H1 (cell line): ENCODE measurements around the gene VTN. TPM values are rescaled to one million over a fixed set of nuclear protein-coding genes. Genes with fewer than 3 reads are reported as not detected.

ENCODE experiments used
- CTCF ChIA-PET: fragments of 300-600 bp; sonication (Branson Sonifier 250); formaldehyde crosslinking; loops from one replicate; lab custom pipeline; 2021; ENCODE audit not compliant: partially characterized antibody; lab: Charles Lee
- POLR2A ChIA-PET: fragments of 300-600 bp; sonication (Branson Sonifier 250); formaldehyde crosslinking; loops from one replicate; lab custom pipeline; 2021; ENCODE audit warnings: inconsistent platforms; ENCODE audit not compliant: partially characterized antibody; lab: Charles Lee
- DNase-seq, 2 experiments: peaks; one replicate each; pipeline versions ENCODE4 v3.0.0 to v3.0.0-alpha.2; 2010 to 2022; ENCODE audit warnings: low spot score in 2 of 2, low read depth in 1 of 2, mixed read lengths in 1 of 2
- FAIRE-seq: peaks from 2 replicates; lab custom pipeline; 2011; peaks lifted over from hg19 to GRCh38; lab: Jason Lieb, UNC
- H2AFZ ChIP-seq: 2 replicates; pipeline ENCODE4 v1.8.1; 2012; ENCODE audit warnings: low read length, inconsistent platforms
- H2AK5ac ChIP-seq: 2 replicates; pipeline ENCODE4 v1.6.1; 2013; ENCODE audit warnings: low read depth, low read length
- H2BK120ac ChIP-seq: replicated peaks from 2 replicates; pipeline ENCODE3; 2013; ENCODE audit warnings: low read depth, low read length, inconsistent platforms
- H2BK12ac ChIP-seq: 2 replicates; pipeline ENCODE4 v1.6.1; 2013; ENCODE audit warnings: low read depth, low read length
- H2BK15ac ChIP-seq: 2 replicates; pipeline ENCODE4 v1.6.1; 2013; ENCODE audit warnings: low read length
- H2BK20ac ChIP-seq: 2 replicates; pipeline ENCODE4 v1.6.1; 2013; ENCODE audit warnings: low read length
- H2BK5ac ChIP-seq: 2 replicates; pipeline ENCODE4 v1.6.1; 2013; ENCODE audit warnings: low read depth, low read length
- H3K14ac ChIP-seq: 2 replicates; pipeline ENCODE4 v1.6.1; 2013; ENCODE audit warnings: inconsistent platforms; ENCODE audit not compliant: insufficient read length
- H3K18ac ChIP-seq: 2 replicates; pipeline ENCODE4 v1.6.1; 2013; ENCODE audit warnings: low read length; ENCODE audit errors: extremely low read depth
- H3K23ac ChIP-seq: 2 replicates; pipeline ENCODE4 v1.6.1; 2013; ENCODE audit warnings: inconsistent platforms; ENCODE audit not compliant: insufficient read length
- H3K23me2 ChIP-seq: 2 replicates; pipeline ENCODE4 v1.6.1; 2013; ENCODE audit warnings: low read depth, low read length
- H3K27ac ChIP-seq: 2 replicates; pipeline ENCODE4 v1.6.1; 2011; ENCODE audit warnings: low read depth, low read length, inconsistent platforms
- H3K27me3 ChIP-seq, 4 experiments: replicated peaks in 1 of 4; 1 replicate in 1 of 4; 2 replicates in 3 of 4; pipeline versions ENCODE4 v1.6.1 to v1.8.1; 2011 to 2013; ENCODE audit warnings: low read length in 3 of 4, mild to moderate bottlenecking in 3 of 4, inconsistent platforms in 2 of 4, mixed read lengths in 2 of 4, moderate library complexity in 1 of 4; ENCODE audit not compliant: control insufficient read depth in 3 of 4, insufficient read depth in 3 of 4; ENCODE audit errors: extremely low read depth in 1 of 4
- H3K36me3 ChIP-seq, 4 experiments: 2 replicates each; pipeline versions ENCODE4 v1.6.1 to v1.8.1; 2011 to 2013; ENCODE audit warnings: mild to moderate bottlenecking in 4 of 4, low read length in 3 of 4, moderate library complexity in 2 of 4, control low read depth in 1 of 4, inconsistent platforms in 1 of 4; ENCODE audit not compliant: insufficient read depth in 4 of 4, control insufficient read depth in 2 of 4
- H3K4ac ChIP-seq: replicated peaks from 2 replicates; pipeline ENCODE3; 2013; ENCODE audit warnings: low read length, low read depth, mixed read lengths, inconsistent platforms; ENCODE audit not compliant: insufficient read length
- H3K4me1 ChIP-seq, 4 experiments: replicated peaks in 1 of 4; 1 replicate in 1 of 4; 2 replicates in 3 of 4; pipeline versions ENCODE4 v1.6.1 to v1.8.1; 2011 to 2013; ENCODE audit warnings: low read length in 3 of 4, inconsistent platforms in 2 of 4, mixed read lengths in 1 of 4; ENCODE audit not compliant: insufficient read depth in 4 of 4, control insufficient read depth in 3 of 4
- H3K4me2 ChIP-seq, 2 experiments: 2 replicates each; pipeline versions ENCODE4 v1.6.1 to v1.8.1; 2011 to 2013; ENCODE audit warnings: low read depth in 2 of 2, low read length in 2 of 2, control low read depth in 1 of 2, inconsistent platforms in 1 of 2, mild to moderate bottlenecking in 1 of 2; ENCODE audit not compliant: insufficient read depth in 1 of 2
- H3K4me3 ChIP-seq, 4 experiments: fragments of 200-600, 300-600 bp in 1 of 4; sonication (generic), shearing (Covaris generic), sonication (Bioruptor Twin) in 1 of 4; 2 replicates each; pipeline versions ENCODE4 v1.5.1 to v1.8.1; 2011 to 2016; ENCODE audit warnings: low read length in 4 of 4, low read depth in 3 of 4, control low read depth in 2 of 4, inconsistent platforms in 2 of 4, mild to moderate bottlenecking in 2 of 4, mixed read lengths in 1 of 4, moderate library complexity in 1 of 4; ENCODE audit not compliant: insufficient read depth in 2 of 4; ENCODE audit errors: extremely low read depth in 1 of 4
- H3K56ac ChIP-seq: replicated peaks from 2 replicates; pipeline ENCODE3; 2013; ENCODE audit warnings: low read depth, mild to moderate bottlenecking, mixed read lengths, low read length, inconsistent platforms; ENCODE audit not compliant: insufficient read length
- H3K79me1 ChIP-seq: 2 replicates; pipeline ENCODE4 v1.6.1; 2013; ENCODE audit warnings: low read depth, low read length, control low read depth
- H3K79me2 ChIP-seq, 2 experiments: 2 replicates each; pipeline versions ENCODE4 v1.6.1 to v1.8.1; 2012 to 2013; ENCODE audit warnings: low read length in 2 of 2, mild to moderate bottlenecking in 2 of 2, inconsistent platforms in 1 of 2; ENCODE audit not compliant: insufficient read depth in 2 of 2, control insufficient read depth in 1 of 2
- H3K9ac ChIP-seq, 4 experiments: replicated peaks in 1 of 4; 1 replicate in 1 of 4; 2 replicates in 3 of 4; pipeline versions ENCODE4 v1.6.1 to v1.8.1; 2011 to 2013; ENCODE audit warnings: low read depth in 3 of 4, low read length in 3 of 4, control low read depth in 2 of 4, mild to moderate bottlenecking in 2 of 4, moderate library complexity in 2 of 4, inconsistent platforms in 1 of 4; ENCODE audit errors: extremely low read depth in 1 of 4
- H3K9me3 ChIP-seq, 2 experiments: 2 replicates each; pipeline versions ENCODE4 v1.6.1 to v1.8.1; 2012 to 2013; ENCODE audit warnings: mild to moderate bottlenecking in 2 of 2, moderate library complexity in 2 of 2, control low read depth in 1 of 2, inconsistent platforms in 1 of 2, low read depth in 1 of 2, low read length in 1 of 2, mixed read lengths in 1 of 2; ENCODE audit not compliant: insufficient read depth in 2 of 2
- H4K20me1 ChIP-seq, 2 experiments: replicated peaks in 1 of 2; 2 replicates each; pipeline versions ENCODE3 to v1.8.1; 2011 to 2013; ENCODE audit warnings: inconsistent platforms in 2 of 2, low read length in 2 of 2, mild to moderate bottlenecking in 1 of 2; ENCODE audit not compliant: insufficient read depth in 2 of 2, control insufficient read depth in 1 of 2
- H4K5ac ChIP-seq: 2 replicates; pipeline ENCODE4 v1.6.1; 2013; ENCODE audit warnings: low read length, low read depth, mixed read lengths, inconsistent platforms; ENCODE audit not compliant: insufficient read length
- H4K8ac ChIP-seq: 2 replicates; pipeline ENCODE4 v1.8.0; 2013; ENCODE audit warnings: mild to moderate bottlenecking, moderate library complexity, low read length, inconsistent platforms; ENCODE audit not compliant: insufficient read depth; ENCODE audit errors: extremely low read depth
- H4K91ac ChIP-seq: replicated peaks from 2 replicates; pipeline ENCODE3; 2013; ENCODE audit warnings: low read length, mixed read lengths, inconsistent platforms; ENCODE audit not compliant: insufficient read length
- POLR2A ChIP-seq, 2 experiments: IDR thresholded peaks; 1 replicate in 1 of 2; 2 replicates in 1 of 2; pipeline ENCODE4 v1.6.1; 2011; ENCODE audit warnings: low read depth in 2 of 2, low read length in 2 of 2, mild to moderate bottlenecking in 2 of 2; ENCODE audit errors: control extremely low read depth in 1 of 2
- POLR2AphosphoS5 ChIP-seq: IDR thresholded peaks from 2 replicates; pipeline ENCODE4 v1.6.1; 2011; ENCODE audit warnings: low read depth, low read length
- RXRA ChIP-seq: IDR thresholded peaks from 2 replicates; pipeline ENCODE4 v1.6.1; 2011; ENCODE audit warnings: low read depth, mild to moderate bottlenecking, low read length, moderate library complexity; ENCODE audit not compliant: insufficient read depth
- WGBS, 2 experiments: shearing (Covaris generic) in 1 of 2; methylation state at CpG; one replicate each; pipeline versions ENCODE4 v1.1.6 to v1.1.7; 2013 to 2015; ENCODE audit warnings: low lambda C conversion rate in 2 of 2, mixed read lengths in 2 of 2, inconsistent platforms in 1 of 2, low coverage in 1 of 2, missing lambda C conversion rate in 1 of 2; ENCODE audit not compliant: insufficient replicate concordance in 2 of 2, insufficient coverage in 1 of 2, insufficient read length in 1 of 2; ENCODE audit errors: extremely low coverage in 1 of 2, missing lambda C conversion rate in 1 of 2; 5-methylcytosine and 5-hydroxymethylcytosine counted together
- polyA plus RNA-seq, 7 experiments: library from polyadenylated mRNA; depleted of rRNA in 3 of 7; stranded (reverse) in 5 of 7; unstranded in 2 of 7; fragments of >200 nt in 5 of 7; fragments of 200-250 nt in 2 of 7; gene quantifications; 1 replicate in 5 of 7; 2 replicates in 1 of 7; 4 replicates in 1 of 7; pipeline versions ENCODE4 v1.2.1 to v1.2.3, GENCODE V29; 2011 to 2013; ENCODE audit warnings: missing spikeins in 2 of 7, mixed read lengths in 2 of 7
- total RNA-seq: library from RNA; stranded (reverse); fragmentation: NEBNext Ultra II Directional; extraction: Animal tissue kit (Norgen Biotek cat#: 25700); gene quantifications from 2 replicates; pipeline ENCODE4 v1.2.1, GENCODE V29; 2021

The VTN gene
- total and polyA plus RNA-seq, 2 of the 8 experiments (the other 6 are each of a cell fraction or from before 2014, with no cell fraction given): 0.18 TPM; not detected in 1

DNA sequence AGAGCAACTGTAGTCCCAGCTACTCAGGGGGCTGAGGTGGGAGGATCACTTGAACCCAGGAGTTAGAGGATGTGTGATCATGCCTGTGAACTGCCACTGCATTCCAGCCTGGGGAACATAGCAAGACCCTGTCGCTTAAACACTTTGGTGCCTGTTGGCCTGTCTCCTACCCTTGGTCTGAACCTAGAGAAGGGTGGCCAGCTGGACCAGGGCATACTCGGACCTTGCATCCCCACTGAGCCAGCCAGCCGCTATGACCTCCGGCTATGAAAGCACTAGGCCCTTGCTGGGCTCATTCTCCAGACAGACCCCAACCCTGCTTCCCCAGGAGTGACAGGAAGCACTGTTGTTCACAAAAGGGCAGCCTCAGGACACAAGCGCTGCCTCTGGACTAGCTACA is 39.4 kb downstream of the VTN start:
- FAIRE-seq (no peak), DNase-seq (no peak)
- Histone ChIP-seq H3K79me2 (peaks cover 0 to 16% of the 10 kb centered on the region in 2 experiments; a peak in 3 of 4 replicates), H3K27me3 (no peaks in the 10 kb centered on the region), H3K4me1 (peaks cover 0 to 4% (median 2%) of the 10 kb centered on the region in 4 experiments; a peak in 4 of 7 replicates), H3K18ac (no peak overlapping the region), H4K8ac (peak overlapping the region; percentile 29; the same call in 1 of the 2 replicates), H3K4me2 (no peak overlapping the region), H3K4me3 (no peak overlapping the region), H3K14ac (no peak overlapping the region), H3K36me3 (peaks cover 10 to 37% (median 29%) of the 10 kb centered on the region in 4 experiments), H4K20me1 (peaks cover 7 to 8% of the 10 kb centered on the region in 2 experiments), H2BK20ac (no peak overlapping the region), H2BK5ac (no peak overlapping the region), H2BK120ac (no peak overlapping the region), H3K4ac (no peak overlapping the region), H2AFZ (no peak overlapping the region), H3K23me2 (peaks cover 4% of the 10 kb centered on the region; the same call in 1 of the 2 replicates), H2BK15ac (no peak overlapping the region), H3K23ac (no peak overlapping the region), H2AK5ac (no peak overlapping the region), H4K5ac (no peak overlapping the region), H4K91ac (no peak overlapping the region), H3K9me3 (no peaks in the 10 kb centered on the region), H3K9ac (no peak overlapping the region), H3K27ac (no peak overlapping the region), H3K56ac (no peak overlapping the region), H2BK12ac (no peak overlapping the region), H3K79me1 (peaks cover 8% of the 10 kb centered on the region; the same call in 1 of the 2 replicates)
- 0 out of 2 replicates have a peak, but pooled peaks have one; percentile 22 for TF ChIP-seq POLR2AphosphoS5
- TF ChIP-seq RXRA: no peak
- TF ChIP-seq POLR2A (IDR thresholded peaks at IDR 0.05; ENCODE audit: control extremely low read depth in 1 of 2, low read depth in 2 of 2, low read length in 2 of 2): peak in 1 of 2 experiments; percentile 50; a peak in 1 of 3 replicates
- WGBS, 2 experiments: 88% methylated on average over 5 of the region's 5 CpGs; no CpG with 5 or more reads in 1 of the 2 experiments
- ChIA-PET POLR2A (interaction anchor here (0.9 to 2.9 kb wide), 4 partner anchors 12 to 36 kb away, joined by 3 to 30 read pairs (median 4); partner anchors contain the start of gene TMEM97), CTCF (interaction anchor here (1.3 to 1.4 kb wide), 2 partner anchors 9 to 11 kb away, joined by 3 read pairs; no protein-coding TSS in a partner anchor)
